A549 (cell line): ENCODE data around the gene DNAJB4. TPM values are rescaled to one million over a fixed set of nuclear protein-coding genes. Genes with fewer than 3 reads are reported as not detected.

Experiments used
- ATAC-seq, 2 experiments: fragments of 200-7000 bp in 1 of 2; fragments of >200 bp in 1 of 2; cut with Nextera tagmentation in 1 of 2; cut with Tn5 transposase in 1 of 2; 3 replicates each; pipeline versions ENCODE4 v1.8.0 to v1.9.1; 2018 to 2020; ENCODE audit warnings: mild to moderate bottlenecking in 1 of 2, moderate library complexity in 1 of 2
- CTCF ChIA-PET: fragments of 300-600 bp; sonication (Branson Sonifier 250); formaldehyde crosslinking; extraction: SDS; loops from one replicate; lab custom pipeline; 2021; ENCODE audit warnings: antibody characterized with exemption, inconsistent platforms; lab: Yijun Ruan, JAX
- POLR2A ChIA-PET: fragments of 350-600 bp; formaldehyde crosslinking; extraction: SDS; loops from one replicate; lab custom pipeline; 2021; ENCODE audit warnings: antibody characterized with exemption, inconsistent platforms; lab: Yijun Ruan, JAX
- DNase-seq, 2 experiments: peaks; one replicate each; pipeline versions ENCODE4 v3.0.0 to v3.0.0-alpha.2; 2011 to 2016; ENCODE audit warnings: low read depth in 1 of 2, low spot score in 1 of 2
- FAIRE-seq: peaks from 2 replicates; lab custom pipeline; 2011; peaks lifted over from hg19 to GRCh38; lab: Jason Lieb, UNC
- H3K27ac ChIP-seq, 2 experiments: fragments of >200 bp; sonication (Bioruptor Twin); formaldehyde crosslinking; 3 replicates each; pipeline ENCODE4 v1.5.1; 2016 to 2017
- H3K4me1 ChIP-seq: fragments of >200 bp; sonication (Bioruptor Twin); formaldehyde crosslinking; 3 replicates; pipeline ENCODE4 v1.6.1; 2016
- H3K4me2 ChIP-seq: fragments of >200 bp; sonication (Bioruptor Twin); formaldehyde crosslinking; 3 replicates; pipeline ENCODE4 v1.6.1; 2016
- H3K4me3 ChIP-seq: fragments of >200 bp; sonication (Bioruptor Twin); formaldehyde crosslinking; 3 replicates; pipeline ENCODE4 v1.5.1; 2016
- H3K9me3 ChIP-seq: fragments of >200 bp; sonication (Bioruptor Twin); formaldehyde crosslinking; 3 replicates; pipeline ENCODE4 v1.6.1; 2016
- BHLHE40 ChIP-seq: IDR thresholded peaks from 2 replicates; pipeline ENCODE4 v1.6.1; 2012; ENCODE audit warnings: low read depth, low read length, inconsistent platforms
- CBX2 ChIP-seq: fragments of 200-600 bp; sonication (generic); IDR thresholded peaks from 2 replicates; pipeline ENCODE4 v1.6.1; 2016; ENCODE audit warnings: low read depth, mild to moderate bottlenecking, borderline replicate concordance
- CEBPB ChIP-seq, 2 experiments: fragments of >200 bp in 1 of 2; sonication (Bioruptor Twin) in 1 of 2; formaldehyde crosslinking in 1 of 2; IDR thresholded peaks; 2 replicates each; pipeline ENCODE4 v1.6.1; 2012 to 2016
- EP300 ChIP-seq, 2 experiments: fragments of >200 bp; sonication (Bioruptor Twin); formaldehyde crosslinking; IDR thresholded peaks; 2 replicates in 1 of 2; 3 replicates in 1 of 2; pipeline ENCODE4 v1.6.1; 2016 to 2017
- FOXS1 ChIP-seq: fragments of 250-450 bp; sonication (Bioruptor Pico); IDR thresholded peaks from 2 replicates; pipeline ENCODE4 v1.5.0; 2020; ENCODE audit warnings: mild to moderate bottlenecking, moderate library complexity
- HOXB13 ChIP-seq: fragments of 250-450 bp; sonication (Bioruptor Pico); IDR thresholded peaks from 2 replicates; pipeline ENCODE4 v1.5.0; 2020; ENCODE audit warnings: low read depth, mild to moderate bottlenecking, moderate library complexity
- KDM1A ChIP-seq: fragments of 200-600 bp; sonication (generic); IDR thresholded peaks from 2 replicates; pipeline ENCODE4 v1.6.1; 2016; ENCODE audit warnings: low read depth, mild to moderate bottlenecking
- KDM5A ChIP-seq: fragments of 200-600 bp; sonication (generic); IDR thresholded peaks from 2 replicates; pipeline ENCODE4 v1.6.1; 2016; ENCODE audit warnings: antibody characterized with exemption, mild to moderate bottlenecking
- MYC ChIP-seq: IDR thresholded peaks from 2 replicates; pipeline ENCODE4 v1.6.1; 2012; ENCODE audit warnings: mild to moderate bottlenecking, inconsistent platforms, low read length, improper control_type of control experiment, borderline replicate concordance
- NR3C1 ChIP-seq: fragments of >200 bp; sonication (Bioruptor Twin); formaldehyde crosslinking; IDR thresholded peaks from 3 replicates; pipeline ENCODE4 v1.6.1; 2017
- PHF8 ChIP-seq: fragments of 200-600 bp; sonication (generic); IDR thresholded peaks from 2 replicates; pipeline ENCODE4 v1.6.1; 2016; ENCODE audit warnings: low read depth, mild to moderate bottlenecking, antibody characterized with exemption, moderate library complexity, borderline replicate concordance
- POLR2A ChIP-seq: IDR thresholded peaks from 2 replicates; pipeline ENCODE4 v1.6.1; 2012; ENCODE audit warnings: mild to moderate bottlenecking, low read length
- RAD21 ChIP-seq, 2 experiments: fragments of >200 bp in 1 of 2; sonication (Bioruptor Twin) in 1 of 2; formaldehyde crosslinking in 1 of 2; IDR thresholded peaks in 1 of 2; conservative IDR thresholded peaks in 1 of 2; 2 replicates in 1 of 2; 3 replicates in 1 of 2; pipeline ENCODE4 v1.6.1; 2012 to 2018; ENCODE audit warnings: inconsistent platforms in 1 of 2
- RCOR1 ChIP-seq: fragments of 150-350 bp; IDR thresholded peaks from 2 replicates; pipeline ENCODE4 v1.6.1; 2014; ENCODE audit warnings: antibody characterized with exemption, low read length, low read depth
- RFX5 ChIP-seq: fragments of 450-650 bp; IDR thresholded peaks from 2 replicates; pipeline ENCODE4 v1.7.1; 2014; ENCODE audit warnings: antibody characterized with exemption, mild to moderate bottlenecking, moderate library complexity
- SMC3 ChIP-seq: fragments of >200 bp; sonication (Bioruptor Twin); formaldehyde crosslinking; IDR thresholded peaks from 3 replicates; pipeline ENCODE4 v1.6.1; 2018; ENCODE audit warnings: inconsistent platforms
- SREBF2 ChIP-seq: fragments of 450-650 bp; IDR thresholded peaks from 2 replicates; pipeline ENCODE4 v1.6.1; 2014; ENCODE audit warnings: mild to moderate bottlenecking, moderate library complexity
- ZC3H11A ChIP-seq: fragments of 450-650 bp; IDR thresholded peaks from 2 replicates; pipeline ENCODE4 v1.6.1; 2014; ENCODE audit warnings: antibody characterized with exemption, mild to moderate bottlenecking
- WGBS: methylation state at CpG from one replicate; pipeline ENCODE4 v1.1.6; 2017; ENCODE audit errors: missing lambda C conversion rate; 5-methylcytosine and 5-hydroxymethylcytosine counted together
- polyA plus RNA-seq, 4 experiments: library from polyadenylated mRNA; depleted of rRNA in 3 of 4; stranded (reverse); fragments of >200 nt; fragmentation: RNase III in 1 of 4; extraction: RNeasy Plus Mini Kit Qiagen cat#74134 plus additional on column Dnase treatment in 1 of 4; gene quantifications; 2 replicates in 3 of 4; 3 replicates in 1 of 4; pipeline ENCODE4 v1.2.3, GENCODE V29; 2011 to 2017
- TF ChIP-seq, protein P1 (sequence below): fragments of 200-600 bp; sonication (generic); IDR thresholded peaks from 2 replicates; pipeline ENCODE4 v1.6.1; 2016; ENCODE audit warnings: antibody characterized with exemption, mild to moderate bottlenecking, moderate library complexity
- TF ChIP-seq, protein P2 (sequence below): fragments of 250-450 bp; sonication (Bioruptor Pico); IDR thresholded peaks from 2 replicates; pipeline ENCODE4 v1.5.0; 2020; ENCODE audit warnings: low read depth, mild to moderate bottlenecking, moderate library complexity
- TF ChIP-seq, protein P3 (sequence below): fragments of >200 bp; sonication (Bioruptor Twin); formaldehyde crosslinking; IDR thresholded peaks from 3 replicates; pipeline ENCODE4 v1.6.1; 2016
- TF ChIP-seq, protein P4 (sequence below): fragments of >200 bp; sonication (Bioruptor Twin); formaldehyde crosslinking; IDR thresholded peaks from 2 replicates; pipeline ENCODE4 v1.6.1; 2016
- TF ChIP-seq, protein P5 (sequence below): fragments of >200 bp; sonication (Bioruptor Twin); formaldehyde crosslinking; IDR thresholded peaks from 3 replicates; pipeline ENCODE4 v1.5.1; 2016

The DNAJB4 gene
- polyA plus RNA-seq, 2 of the 4 experiments (the other 2 are of a cell fraction), result 30.0 to 48.8 TPM

DNA sequence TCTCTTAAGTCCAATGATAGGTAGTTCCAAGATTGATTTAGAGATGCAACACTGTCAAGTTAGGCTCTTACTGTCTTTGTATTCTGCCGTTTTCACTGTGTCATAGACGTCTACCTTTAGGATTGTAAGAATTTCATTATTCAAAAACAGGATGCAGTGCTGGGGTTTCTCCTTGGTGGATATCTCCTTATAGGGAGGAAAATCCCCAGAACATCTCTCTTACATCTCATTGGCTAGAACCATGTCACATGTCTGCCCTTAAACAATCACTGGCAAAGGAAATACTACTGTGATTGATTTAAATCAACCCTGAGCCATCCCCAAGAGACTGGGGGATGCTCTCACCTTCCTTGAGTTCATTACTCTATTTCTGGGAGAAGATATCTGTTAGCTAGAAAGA is 15.0 kb upstream of the DNAJB4 start:
- Histone ChIP-seq H3K4me1 (peaks cover 28% of the 10 kb centered on the region), H3K4me2 (no peak overlapping the region), H3K9me3 (no peaks in the 10 kb centered on the region), H3K27ac (no peak overlapping the region), H3K4me3 (no peak overlapping the region)
- CTCF ChIA-PET, result no interaction called here
- no peak for FAIRE-seq
- TF ChIP-seq MYC, result no peak
- TF ChIP-seq RCOR1, result no peak
- TF ChIP-seq HOXB13, result no peak
- no peak for TF ChIP-seq FOXS1
- no peak for TF ChIP-seq CEBPB (IDR thresholded peaks at IDR 0.05)
- TF ChIP-seq KDM1A, result no peak
- TF ChIP-seq KDM5A, result no peak
- TF ChIP-seq EP300 (IDR thresholded peaks at IDR 0.05), result no peak
- no peak for TF ChIP-seq CBX2
- TF ChIP-seq RAD21 (conservative IDR thresholded peaks at IDR 0.05 in 1 of 2, IDR thresholded peaks at IDR 0.05 in 1 of 2), result no peak
- TF ChIP-seq POLR2A, result no peak
- TF ChIP-seq, protein P1, sequence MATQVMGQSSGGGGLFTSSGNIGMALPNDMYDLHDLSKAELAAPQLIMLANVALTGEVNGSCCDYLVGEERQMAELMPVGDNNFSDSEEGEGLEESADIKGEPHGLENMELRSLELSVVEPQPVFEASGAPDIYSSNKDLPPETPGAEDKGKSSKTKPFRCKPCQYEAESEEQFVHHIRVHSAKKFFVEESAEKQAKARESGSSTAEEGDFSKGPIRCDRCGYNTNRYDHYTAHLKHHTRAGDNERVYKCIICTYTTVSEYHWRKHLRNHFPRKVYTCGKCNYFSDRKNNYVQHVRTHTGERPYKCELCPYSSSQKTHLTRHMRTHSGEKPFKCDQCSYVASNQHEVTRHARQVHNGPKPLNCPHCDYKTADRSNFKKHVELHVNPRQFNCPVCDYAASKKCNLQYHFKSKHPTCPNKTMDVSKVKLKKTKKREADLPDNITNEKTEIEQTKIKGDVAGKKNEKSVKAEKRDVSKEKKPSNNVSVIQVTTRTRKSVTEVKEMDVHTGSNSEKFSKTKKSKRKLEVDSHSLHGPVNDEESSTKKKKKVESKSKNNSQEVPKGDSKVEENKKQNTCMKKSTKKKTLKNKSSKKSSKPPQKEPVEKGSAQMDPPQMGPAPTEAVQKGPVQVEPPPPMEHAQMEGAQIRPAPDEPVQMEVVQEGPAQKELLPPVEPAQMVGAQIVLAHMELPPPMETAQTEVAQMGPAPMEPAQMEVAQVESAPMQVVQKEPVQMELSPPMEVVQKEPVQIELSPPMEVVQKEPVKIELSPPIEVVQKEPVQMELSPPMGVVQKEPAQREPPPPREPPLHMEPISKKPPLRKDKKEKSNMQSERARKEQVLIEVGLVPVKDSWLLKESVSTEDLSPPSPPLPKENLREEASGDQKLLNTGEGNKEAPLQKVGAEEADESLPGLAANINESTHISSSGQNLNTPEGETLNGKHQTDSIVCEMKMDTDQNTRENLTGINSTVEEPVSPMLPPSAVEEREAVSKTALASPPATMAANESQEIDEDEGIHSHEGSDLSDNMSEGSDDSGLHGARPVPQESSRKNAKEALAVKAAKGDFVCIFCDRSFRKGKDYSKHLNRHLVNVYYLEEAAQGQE, result no peak
- no peak for TF ChIP-seq ZC3H11A
- TF ChIP-seq SMC3, result no peak
- no peak for TF ChIP-seq RFX5
- TF ChIP-seq, protein P2, sequence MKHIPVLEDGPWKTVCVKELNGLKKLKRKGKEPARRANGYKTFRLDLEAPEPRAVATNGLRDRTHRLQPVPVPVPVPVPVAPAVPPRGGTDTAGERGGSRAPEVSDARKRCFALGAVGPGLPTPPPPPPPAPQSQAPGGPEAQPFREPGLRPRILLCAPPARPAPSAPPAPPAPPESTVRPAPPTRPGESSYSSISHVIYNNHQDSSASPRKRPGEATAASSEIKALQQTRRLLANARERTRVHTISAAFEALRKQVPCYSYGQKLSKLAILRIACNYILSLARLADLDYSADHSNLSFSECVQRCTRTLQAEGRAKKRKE (CRISPR knock-in tag), result no peak
- TF ChIP-seq, protein P3, sequence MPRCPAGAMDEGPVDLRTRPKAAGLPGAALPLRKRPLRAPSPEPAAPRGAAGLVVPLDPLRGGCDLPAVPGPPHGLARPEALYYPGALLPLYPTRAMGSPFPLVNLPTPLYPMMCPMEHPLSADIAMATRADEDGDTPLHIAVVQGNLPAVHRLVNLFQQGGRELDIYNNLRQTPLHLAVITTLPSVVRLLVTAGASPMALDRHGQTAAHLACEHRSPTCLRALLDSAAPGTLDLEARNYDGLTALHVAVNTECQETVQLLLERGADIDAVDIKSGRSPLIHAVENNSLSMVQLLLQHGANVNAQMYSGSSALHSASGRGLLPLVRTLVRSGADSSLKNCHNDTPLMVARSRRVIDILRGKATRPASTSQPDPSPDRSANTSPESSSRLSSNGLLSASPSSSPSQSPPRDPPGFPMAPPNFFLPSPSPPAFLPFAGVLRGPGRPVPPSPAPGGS, result no peak
- TF ChIP-seq, protein P4, sequence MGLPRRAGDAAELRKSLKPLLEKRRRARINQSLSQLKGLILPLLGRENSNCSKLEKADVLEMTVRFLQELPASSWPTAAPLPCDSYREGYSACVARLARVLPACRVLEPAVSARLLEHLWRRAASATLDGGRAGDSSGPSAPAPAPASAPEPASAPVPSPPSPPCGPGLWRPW, result no peak
- no peak for TF ChIP-seq BHLHE40
- no peak for DNase-seq
- WGBS, result 73% methylated on average over 2 of the region's 2 CpGs
- no peak for ATAC-seq
- POLR2A ChIA-PET, result interaction anchor here (0.7 kb wide), 1 partner anchor 11 kb away, joined by 3 read pairs; the partner anchor contains the start of gene FUBP1

DNA sequence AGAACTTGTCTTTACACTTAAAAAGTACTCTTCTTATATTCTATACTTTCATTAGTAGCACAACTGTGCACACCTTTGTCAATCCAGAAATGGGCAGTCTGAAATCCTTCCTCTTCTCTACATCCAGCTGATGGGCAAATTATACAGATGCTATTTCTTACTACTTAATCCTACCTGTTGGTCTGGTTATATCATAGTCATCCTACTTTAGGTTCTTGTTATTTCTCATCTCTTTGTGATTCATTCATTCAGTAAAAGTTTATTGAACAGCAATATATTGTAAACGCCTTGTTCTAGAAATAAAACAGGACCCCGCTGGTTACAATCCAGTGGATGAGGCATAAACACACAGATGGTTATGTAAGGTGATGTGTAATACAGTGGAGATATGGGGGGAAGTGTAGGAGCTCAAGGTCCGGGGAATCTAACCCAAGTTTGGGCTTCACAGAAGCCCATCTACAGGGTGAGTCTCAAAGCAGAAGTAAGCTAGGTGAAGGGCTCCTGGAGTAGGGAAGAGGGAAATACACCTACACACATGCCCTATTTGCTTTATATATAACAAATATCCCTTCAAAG is 14.0 kb upstream of the DNAJB4 start:
- Histone ChIP-seq H3K27ac (no peak overlapping the region), H3K9me3 (no peaks in the 10 kb centered on the region), H3K4me2 (no peak overlapping the region)
- no peak for ATAC-seq
- DNase-seq, result no peak
- CTCF ChIA-PET, result interaction anchor here (1.4 kb wide), 1 partner anchor 13 kb away, joined by 4 read pairs; no protein-coding TSS in a partner anchor
- TF ChIP-seq RFX5 (no peak), NR3C1 (no peak), PHF8 (no peak), SREBF2 (no peak)
- TF ChIP-seq, protein P5, sequence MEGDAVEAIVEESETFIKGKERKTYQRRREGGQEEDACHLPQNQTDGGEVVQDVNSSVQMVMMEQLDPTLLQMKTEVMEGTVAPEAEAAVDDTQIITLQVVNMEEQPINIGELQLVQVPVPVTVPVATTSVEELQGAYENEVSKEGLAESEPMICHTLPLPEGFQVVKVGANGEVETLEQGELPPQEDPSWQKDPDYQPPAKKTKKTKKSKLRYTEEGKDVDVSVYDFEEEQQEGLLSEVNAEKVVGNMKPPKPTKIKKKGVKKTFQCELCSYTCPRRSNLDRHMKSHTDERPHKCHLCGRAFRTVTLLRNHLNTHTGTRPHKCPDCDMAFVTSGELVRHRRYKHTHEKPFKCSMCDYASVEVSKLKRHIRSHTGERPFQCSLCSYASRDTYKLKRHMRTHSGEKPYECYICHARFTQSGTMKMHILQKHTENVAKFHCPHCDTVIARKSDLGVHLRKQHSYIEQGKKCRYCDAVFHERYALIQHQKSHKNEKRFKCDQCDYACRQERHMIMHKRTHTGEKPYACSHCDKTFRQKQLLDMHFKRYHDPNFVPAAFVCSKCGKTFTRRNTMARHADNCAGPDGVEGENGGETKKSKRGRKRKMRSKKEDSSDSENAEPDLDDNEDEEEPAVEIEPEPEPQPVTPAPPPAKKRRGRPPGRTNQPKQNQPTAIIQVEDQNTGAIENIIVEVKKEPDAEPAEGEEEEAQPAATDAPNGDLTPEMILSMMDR, result no peak
- TF ChIP-seq, all 56 proteins: peak for 0
- Histone ChIP-seq H3K4me1 (peaks cover 20% of the 10 kb centered on the region), H3K4me3 (no peak overlapping the region)
- no peak for FAIRE-seq
- POLR2A ChIA-PET, result interaction anchor here (0.7 to 1.0 kb wide), 2 partner anchors 9 to 12 kb away, joined by 3 read pairs; partner anchors contain the start of gene FUBP1
- 89% methylated on average over 3 of the region's 3 CpGs for WGBS
